Inflammatory macrophage treated with lipopolysaccharide for 4 hours (primary cell): ENCODE measurements around the gene SLC24A3.

Source experiments
- DNase-seq: peaks from one replicate; pipeline ENCODE4 v3.0.0-alpha.2; 2020

Gene SLC24A3

GRCh38 chr20:19310541-19310940, 98.1 kb downstream of the SLC24A3 start:
- no peak for DNase-seq

GRCh38 chr20:19313342-19314069, 101.1 kb downstream of the SLC24A3 start:
- no peak for DNase-seq

- DNase-seq, result peak; percentile 60
These were observed 102.2 kb downstream of the SLC24A3 start for GRCh38 chr20:19314621-19315020.

GRCh38 chr20:19317237-19318069, 105.0 kb downstream of the SLC24A3 start:
- peak; percentile 70 for DNase-seq

GRCh38 chr20:19318610-19319009, 106.2 kb downstream of the SLC24A3 start:
- no peak for DNase-seq

GRCh38 chr20:19320005-19320404, 107.6 kb downstream of the SLC24A3 start:
- DNase-seq, result peak; percentile 62

GRCh38 chr20:19321176-19321575, 108.7 kb downstream of the SLC24A3 start:
- DNase-seq, result no peak

GRCh38 chr20:19322061-19322985, 109.9 kb downstream of the SLC24A3 start:
- DNase-seq, result no peak

- DNase-seq, result no peak
These were observed 115.0 kb downstream of the SLC24A3 start for GRCh38 chr20:19327401-19327800.

GRCh38 chr20:19328676-19329075, 116.2 kb downstream of the SLC24A3 start:
- no peak for DNase-seq

- DNase-seq, result no peak
These were observed 117.6 kb downstream of the SLC24A3 start for GRCh38 chr20:19330038-19330437.

- peak; percentile 34 for DNase-seq
These were observed 118.3 kb downstream of the SLC24A3 start for GRCh38 chr20:19330731-19331130.

- DNase-seq, result no peak
These were observed 121.1 kb downstream of the SLC24A3 start for GRCh38 chr20:19333563-19333962.

GRCh38 chr20:19335341-19335740, 122.9 kb downstream of the SLC24A3 start:
- no peak for DNase-seq

- DNase-seq, result no peak
These were observed 123.5 kb downstream of the SLC24A3 start for GRCh38 chr20:19335916-19336315.

GRCh38 chr20:19336631-19337030, 124.2 kb downstream of the SLC24A3 start:
- DNase-seq, result peak; percentile 60

GRCh38 chr20:19338380-19338779, 125.9 kb downstream of the SLC24A3 start:
- no peak for DNase-seq

- DNase-seq, result no peak
These were observed 126.5 kb downstream of the SLC24A3 start for GRCh38 chr20:19338960-19339359.

GRCh38 chr20:19341348-19342053, 129.1 kb downstream of the SLC24A3 start:
- DNase-seq, result no peak

GRCh38 chr20:19344341-19344740, 131.9 kb downstream of the SLC24A3 start:
- peak; percentile 52 for DNase-seq

GRCh38 chr20:19347943-19348456, 135.6 kb downstream of the SLC24A3 start:
- no peak for DNase-seq

GRCh38 chr20:19348582-19348981, 136.1 kb downstream of the SLC24A3 start:
- no peak for DNase-seq
